Measurements from ENCODE around the gene NTM.

NTM gene

GRCh38 chr11:132301900-132302299 is 931.5 kb downstream of the NTM start:
- Histone ChIP-seq H2AFZ (ENCODE audit: low read length) (no peak overlapping the region), H3K9ac (ENCODE audit: low read length) (no peak overlapping the region), H3K4me3 (ENCODE audit: low read depth, low read length, poor library complexity, severe bottlenecking) (no peak overlapping the region), H3K79me2 (ENCODE audit: insufficient read depth, low read length) (no peaks in the 10 kb centered on the region), H3K27me3 (ENCODE audit: insufficient read depth, low read length) (no peaks in the 10 kb centered on the region), H3K27ac (ENCODE audit: low read depth, low read length, poor library complexity, severe bottlenecking) (no peak overlapping the region), H3K36me3 (ENCODE audit: insufficient read depth, low read length) (no peaks in the 10 kb centered on the region), H3F3A (ENCODE audit: insufficient read depth, low read length) (no peaks in the 10 kb centered on the region), H3K4me1 (ENCODE audit: insufficient read depth, low read length, severe bottlenecking) (no peaks in the 10 kb centered on the region), H3K9me3 (ENCODE audit: low read length) (no peaks in the 10 kb centered on the region), H3K4me2 (ENCODE audit: low read length) (no peak overlapping the region), H4K20me1 (ENCODE audit: insufficient read depth, low read length) (no peaks in the 10 kb centered on the region), H3K9me2 (ENCODE audit: low read depth, low read length) (no peaks in the 10 kb centered on the region)
- TF ChIP-seq CTCF (IDR thresholded peaks at IDR 0.05; ENCODE audit: low read length) (no peak), EZH2 (IDR thresholded peaks at IDR 0.05; ENCODE audit: borderline replicate concordance, low read length) (no peak)

GRCh38 chr11:132307309-132308020 is 937.0 kb downstream of the NTM start:
- TF ChIP-seq CTCF (IDR thresholded peaks at IDR 0.05; ENCODE audit: low read length) (no peak), EZH2 (IDR thresholded peaks at IDR 0.05; ENCODE audit: borderline replicate concordance, low read length) (no peak)
- Histone ChIP-seq H4K20me1 (ENCODE audit: insufficient read depth, low read length) (no peaks in the 10 kb centered on the region), H3K36me3 (ENCODE audit: insufficient read depth, low read length) (no peaks in the 10 kb centered on the region), H3K4me1 (ENCODE audit: insufficient read depth, low read length, severe bottlenecking) (no peaks in the 10 kb centered on the region), H3K9ac (ENCODE audit: low read length) (no peak overlapping the region), H3F3A (ENCODE audit: insufficient read depth, low read length) (no peaks in the 10 kb centered on the region), H3K9me3 (ENCODE audit: low read length) (no peaks in the 10 kb centered on the region), H3K9me2 (ENCODE audit: low read depth, low read length) (no peaks in the 10 kb centered on the region), H2AFZ (ENCODE audit: low read length) (no peak overlapping the region), H3K4me2 (ENCODE audit: low read length) (no peak overlapping the region), H3K27ac (ENCODE audit: low read depth, low read length, poor library complexity, severe bottlenecking) (no peak overlapping the region), H3K4me3 (ENCODE audit: low read depth, low read length, poor library complexity, severe bottlenecking) (no peak overlapping the region), H3K79me2 (ENCODE audit: insufficient read depth, low read length) (no peaks in the 10 kb centered on the region), H3K27me3 (ENCODE audit: insufficient read depth, low read length) (no peaks in the 10 kb centered on the region)

GRCh38 chr11:132310390-132311375 is 940.3 kb downstream of the NTM start:
- H3K4me2 ChIP-seq (ENCODE audit: low read length): no peak overlapping the region
- H3K9me2 ChIP-seq (ENCODE audit: low read depth, low read length): no peaks in the 10 kb centered on the region
- H3K9ac ChIP-seq (ENCODE audit: low read length): no peak overlapping the region
- H3K36me3 ChIP-seq (ENCODE audit: insufficient read depth, low read length): no peaks in the 10 kb centered on the region
- TF ChIP-seq EZH2 (IDR thresholded peaks at IDR 0.05; ENCODE audit: borderline replicate concordance, low read length): no peak
- TF ChIP-seq CTCF (IDR thresholded peaks at IDR 0.05; ENCODE audit: low read length): no peak
- H2AFZ ChIP-seq (ENCODE audit: low read length): no peak overlapping the region
- H3K27me3 ChIP-seq (ENCODE audit: insufficient read depth, low read length): no peaks in the 10 kb centered on the region
- H3K4me3 ChIP-seq (ENCODE audit: low read depth, low read length, poor library complexity, severe bottlenecking): no peak overlapping the region
- H3K79me2 ChIP-seq (ENCODE audit: insufficient read depth, low read length): no peaks in the 10 kb centered on the region
- no peaks in the 10 kb centered on the region for H4K20me1 ChIP-seq (ENCODE audit: insufficient read depth, low read length)
- no peak overlapping the region for H3K27ac ChIP-seq (ENCODE audit: low read depth, low read length, poor library complexity, severe bottlenecking)
- H3K9me3 ChIP-seq (ENCODE audit: low read length): no peaks in the 10 kb centered on the region
- no peaks in the 10 kb centered on the region for H3K4me1 ChIP-seq (ENCODE audit: insufficient read depth, low read length, severe bottlenecking)
- H3F3A ChIP-seq (ENCODE audit: insufficient read depth, low read length): no peaks in the 10 kb centered on the region

Measured in OCI-LY1 (cell line).